ENCODE data around the gene CDH5. TPM values are rescaled to one million over a fixed set of nuclear protein-coding genes. Genes with fewer than 3 reads are reported as not detected.

CDH5 gene
- total and polyA plus RNA-seq, 2 of the 4 experiments (the other 2 are of a cell fraction) = not detected

DNA sequence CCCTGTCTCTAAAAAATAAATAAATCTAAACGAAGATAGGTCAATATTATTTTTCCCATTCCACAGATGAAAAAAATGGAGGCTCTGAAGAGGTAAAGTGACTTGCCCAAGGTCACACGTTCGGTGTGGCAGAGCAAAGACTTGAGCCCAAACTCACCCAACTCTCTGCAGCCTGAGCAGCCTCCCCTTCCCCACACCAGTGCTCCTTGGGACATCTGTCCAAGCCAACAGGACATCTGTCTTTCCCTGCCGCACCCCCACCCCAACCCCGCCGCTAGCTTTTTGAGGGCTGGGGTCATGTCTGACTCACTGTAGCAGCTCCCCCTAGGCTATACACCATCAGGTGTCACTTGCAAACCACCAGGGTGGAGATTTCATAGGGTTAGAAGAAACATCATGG is 55.4 kb downstream of the CDH5 start:
- in situ Hi-C loops (cut with MboI; ENCODE audit: low sequenced_read_pairs) = no loop called here

More for the DNA sequence above, 55.4 kb downstream of the CDH5 start:
- Histone ChIP-seq H3K4me3 (ENCODE audit: insufficient read depth, low read depth, low read length) (no peak overlapping the region), H3K36me3 (ENCODE audit: control insufficient read depth, insufficient read depth, low read length) (no peaks in the 10 kb centered on the region), H3K4ac (ENCODE audit: low read depth, low read length) (no peak overlapping the region), H3K56ac (ENCODE audit: extremely low read depth, insufficient read depth, low read length) (no peak overlapping the region), H2BK5ac (ENCODE audit: low read depth, low read length, poor library complexity, severe bottlenecking) (no peak overlapping the region), H2AK5ac (ENCODE audit: low read depth, low read length) (no peak overlapping the region), H2BK15ac (ENCODE audit: low read depth, low read length) (no peak overlapping the region), H4K8ac (ENCODE audit: low read depth in 2 of 2, low read length in 2 of 2) (no peak overlapping the region), H2BK120ac (ENCODE audit: low read depth, low read length) (no peak overlapping the region), H2AFZ (replicated peaks; ENCODE audit: low read length, poor library complexity) (no peak overlapping the region), H3K9me1 (ENCODE audit: insufficient read depth, low read length) (no peaks in the 10 kb centered on the region), H3K4me1 (ENCODE audit: control insufficient read depth, insufficient read depth, low read length) (peaks cover 3% of the 10 kb centered on the region), H3K14ac (replicated peaks; ENCODE audit: low read depth, low read length) (no peak overlapping the region), H3K23ac (ENCODE audit: low read depth, low read length) (no peak overlapping the region), H3K4me2 (ENCODE audit: low read depth, low read length) (no peak overlapping the region), H3K18ac (ENCODE audit: low read depth, low read length) (no peak overlapping the region), H2BK20ac (ENCODE audit: low read depth, low read length) (no peak overlapping the region), H3K27me3 (ENCODE audit: control insufficient read depth, insufficient read depth, low read length) (peaks cover 60% of the 10 kb centered on the region), H3K9ac (ENCODE audit: low read depth, low read length) (no peak overlapping the region), H2AK9ac (replicated peaks; ENCODE audit: low read depth, low read length, poor library complexity) (no peak overlapping the region), H4K5ac (ENCODE audit: low read depth, low read length) (no peak overlapping the region), H4K91ac (ENCODE audit: insufficient read depth, low read depth, low read length) (no peak overlapping the region), H4K20me1 (ENCODE audit: insufficient read depth, low read length) (no peaks in the 10 kb centered on the region), H3K27ac (ENCODE audit: insufficient read depth, low read length) (no peak overlapping the region), H3K9me3 (ENCODE audit: control insufficient read depth, insufficient read depth, low read length) (peaks cover 2% of the 10 kb centered on the region; the same call in 1 of the 2 replicates), H3K79me1 (ENCODE audit: low read depth in 1 of 2, low read length in 2 of 2) (no peaks in the 10 kb centered on the region)
- intact Hi-C loops (cut with micrococcal nuclease) (no loop called here), dilution Hi-C loops (cut with HindIII; ENCODE audit: low sequenced_read_pairs, unreplicated experiment) (no loop called here)
- POLR2A ChIA-PET (ENCODE audit: unreplicated experiment) = no interaction called here
- CTCF ChIA-PET = no interaction called here
- DNase-seq (no peak), ATAC-seq (ENCODE audit: low read depth) (no peak)
- WGBS, 2 experiments (ENCODE audit: extremely low coverage in 2 of 2, insufficient read length in 1 of 2) = no CpG with 5 or more reads among the region's 6 CpGs
- no TSS peak for BruUV-seq (replicated peaks)
- no peak for TF ChIP-seq RFX5 (IDR thresholded peaks at IDR 0.05; ENCODE audit: low read depth, low read length)
- TF ChIP-seq SMC3 (IDR thresholded peaks at IDR 0.05; ENCODE audit: low read depth, low read length) = no peak
- no peak for TF ChIP-seq CHD1 (IDR thresholded peaks at IDR 0.05; ENCODE audit: low read depth, low read length)
- no peak for TF ChIP-seq FOS (IDR thresholded peaks at IDR 0.05; ENCODE audit: low read depth, low read length)
- no peak for TF ChIP-seq NFE2L2 (IDR thresholded peaks at IDR 0.05; ENCODE audit: low read depth, low read length)
- TF ChIP-seq MAZ (IDR thresholded peaks at IDR 0.05; ENCODE audit: borderline replicate concordance, low read depth, low read length) = no peak
- no peak for TF ChIP-seq RCOR1 (IDR thresholded peaks at IDR 0.05; ENCODE audit: insufficient replicate concordance, low read length)
- no peak for TF ChIP-seq RAD21 (IDR thresholded peaks at IDR 0.05; ENCODE audit: low read length)
- TF ChIP-seq, protein P1, sequence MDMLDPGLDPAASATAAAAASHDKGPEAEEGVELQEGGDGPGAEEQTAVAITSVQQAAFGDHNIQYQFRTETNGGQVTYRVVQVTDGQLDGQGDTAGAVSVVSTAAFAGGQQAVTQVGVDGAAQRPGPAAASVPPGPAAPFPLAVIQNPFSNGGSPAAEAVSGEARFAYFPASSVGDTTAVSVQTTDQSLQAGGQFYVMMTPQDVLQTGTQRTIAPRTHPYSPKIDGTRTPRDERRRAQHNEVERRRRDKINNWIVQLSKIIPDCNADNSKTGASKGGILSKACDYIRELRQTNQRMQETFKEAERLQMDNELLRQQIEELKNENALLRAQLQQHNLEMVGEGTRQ (IDR thresholded peaks at IDR 0.05; ENCODE audit: low read depth, low read length) = no peak
- TF ChIP-seq, protein P2, sequence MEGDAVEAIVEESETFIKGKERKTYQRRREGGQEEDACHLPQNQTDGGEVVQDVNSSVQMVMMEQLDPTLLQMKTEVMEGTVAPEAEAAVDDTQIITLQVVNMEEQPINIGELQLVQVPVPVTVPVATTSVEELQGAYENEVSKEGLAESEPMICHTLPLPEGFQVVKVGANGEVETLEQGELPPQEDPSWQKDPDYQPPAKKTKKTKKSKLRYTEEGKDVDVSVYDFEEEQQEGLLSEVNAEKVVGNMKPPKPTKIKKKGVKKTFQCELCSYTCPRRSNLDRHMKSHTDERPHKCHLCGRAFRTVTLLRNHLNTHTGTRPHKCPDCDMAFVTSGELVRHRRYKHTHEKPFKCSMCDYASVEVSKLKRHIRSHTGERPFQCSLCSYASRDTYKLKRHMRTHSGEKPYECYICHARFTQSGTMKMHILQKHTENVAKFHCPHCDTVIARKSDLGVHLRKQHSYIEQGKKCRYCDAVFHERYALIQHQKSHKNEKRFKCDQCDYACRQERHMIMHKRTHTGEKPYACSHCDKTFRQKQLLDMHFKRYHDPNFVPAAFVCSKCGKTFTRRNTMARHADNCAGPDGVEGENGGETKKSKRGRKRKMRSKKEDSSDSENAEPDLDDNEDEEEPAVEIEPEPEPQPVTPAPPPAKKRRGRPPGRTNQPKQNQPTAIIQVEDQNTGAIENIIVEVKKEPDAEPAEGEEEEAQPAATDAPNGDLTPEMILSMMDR (conservative IDR thresholded peaks at IDR 0.05; ENCODE audit: low read depth, low read length) = no peak
- no peak for TF ChIP-seq BHLHE40 (IDR thresholded peaks at IDR 0.05; ENCODE audit: low read depth, low read length)
- TF ChIP-seq MXI1 (IDR thresholded peaks at IDR 0.05; ENCODE audit: borderline replicate concordance, low read depth, low read length) = no peak
- TF ChIP-seq POLR2A (IDR thresholded peaks at IDR 0.05; ENCODE audit: low read depth, low read length) = no peak
- TF ChIP-seq, protein P3, sequence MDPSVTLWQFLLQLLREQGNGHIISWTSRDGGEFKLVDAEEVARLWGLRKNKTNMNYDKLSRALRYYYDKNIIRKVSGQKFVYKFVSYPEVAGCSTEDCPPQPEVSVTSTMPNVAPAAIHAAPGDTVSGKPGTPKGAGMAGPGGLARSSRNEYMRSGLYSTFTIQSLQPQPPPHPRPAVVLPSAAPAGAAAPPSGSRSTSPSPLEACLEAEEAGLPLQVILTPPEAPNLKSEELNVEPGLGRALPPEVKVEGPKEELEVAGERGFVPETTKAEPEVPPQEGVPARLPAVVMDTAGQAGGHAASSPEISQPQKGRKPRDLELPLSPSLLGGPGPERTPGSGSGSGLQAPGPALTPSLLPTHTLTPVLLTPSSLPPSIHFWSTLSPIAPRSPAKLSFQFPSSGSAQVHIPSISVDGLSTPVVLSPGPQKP (IDR thresholded peaks at IDR 0.05; ENCODE audit: borderline replicate concordance, low read depth, low read length) = no peak

Measured in IMR-90 (cell line).